Measurements from ENCODE around the gene PGRMC2. TPM values are rescaled to one million over a fixed set of nuclear protein-coding genes. Genes with fewer than 3 reads are reported as not detected.
"Not testable (repeated sequence)": the region's sequence is repeated elsewhere in the genome, so short reads cannot be mapped to it uniquely, and the experiment has no call there.

Gene PGRMC2
- polyA plus RNA-seq, 4 donors, result 47.3 to 116 (median 52.7) TPM

- DNase-seq (no peak), FAIRE-seq (peak; percentile 39)
- Histone ChIP-seq H3K4me3 (ENCODE audit: low read depth in 1 of 3, low read length in 3 of 3) (no peak overlapping the region), H3K9me3 (ENCODE audit: control insufficient read depth in 2 of 2, insufficient read depth in 1 of 2, low read depth in 1 of 2, low read length in 1 of 2) (no peaks in the 10 kb centered on the region), H3K27me3 (ENCODE audit: control insufficient read depth in 3 of 3, insufficient read depth in 3 of 3, low read length in 3 of 3) (no peaks in the 10 kb centered on the region), H3K27ac (ENCODE audit: low read depth in 1 of 3, low read length in 2 of 3) (no peak overlapping the region), H3K4me1 (ENCODE audit: control insufficient read depth in 3 of 3, insufficient read depth in 2 of 3, low read depth in 1 of 3, low read length in 2 of 3) (peaks cover 0 to 4% (median 2%) of the 10 kb centered on the region in 3 donors), H3K36me3 (ENCODE audit: control insufficient read depth in 3 of 3, insufficient read depth in 2 of 3, low read depth in 1 of 3, low read length in 3 of 3) (peaks cover 0 to 17% (median 0%) of the 10 kb centered on the region in 3 donors)
- 87 to 96% (median 93%) methylated on average over 2 of the region's 2 CpGs for WGBS, 3 donors
These were observed 7.9 kb downstream of the PGRMC2 start for GRCh38 chr4:128279624-128280225.

GRCh38 chr4:128277856-128278255, 9.8 kb downstream of the PGRMC2 start:
- whole genome bisulfite sequencing, 3 donors, result 94 to 97% (median 96%) methylated on average over 3 of the region's 3 CpGs
- Histone ChIP-seq H3K36me3 (ENCODE audit: control insufficient read depth in 3 of 3, insufficient read depth in 2 of 3, low read depth in 1 of 3, low read length in 3 of 3) (peaks cover 0 to 17% (median 3%) of the 10 kb centered on the region in 3 donors), H3K27ac (ENCODE audit: low read depth in 1 of 3, low read length in 2 of 3) (no peak overlapping the region), H3K27me3 (ENCODE audit: control insufficient read depth in 3 of 3, insufficient read depth in 3 of 3, low read length in 3 of 3) (no peaks in the 10 kb centered on the region), H3K4me3 (ENCODE audit: low read depth in 1 of 3, low read length in 3 of 3) (no peak overlapping the region), H3K4me1 (ENCODE audit: control insufficient read depth in 3 of 3, insufficient read depth in 2 of 3, low read depth in 1 of 3, low read length in 2 of 3) (peaks cover 0 to 2% (median 0%) of the 10 kb centered on the region in 3 donors), H3K9me3 (ENCODE audit: control insufficient read depth in 2 of 2, insufficient read depth in 1 of 2, low read depth in 1 of 2, low read length in 1 of 2) (no peaks in the 10 kb centered on the region)
- DNase-seq (no peak), FAIRE-seq (no peak)

- Histone ChIP-seq H3K4me3 (ENCODE audit: low read depth in 1 of 3, low read length in 3 of 3) (no peak overlapping the region), H3K36me3 (ENCODE audit: control insufficient read depth in 3 of 3, insufficient read depth in 2 of 3, low read depth in 1 of 3, low read length in 3 of 3) (peaks cover 0 to 17% (median 14%) of the 10 kb centered on the region in 3 donors)
- no peak for FAIRE-seq
These were observed 12.3 kb downstream of the PGRMC2 start for GRCh38 chr4:128275346-128275745.

GRCh38 chr4:128271551-128271950, 16.1 kb downstream of the PGRMC2 start:
- Histone ChIP-seq H3K4me3 (ENCODE audit: low read depth in 1 of 3, low read length in 3 of 3) (no peak overlapping the region), H3K36me3 (ENCODE audit: control insufficient read depth in 3 of 3, insufficient read depth in 2 of 3, low read depth in 1 of 3, low read length in 3 of 3) (peaks cover 0 to 16% (median 12%) of the 10 kb centered on the region in 3 donors), H3K27ac (ENCODE audit: low read depth in 1 of 3, low read length in 2 of 3) (no peak overlapping the region), H3K4me1 (ENCODE audit: control insufficient read depth in 3 of 3, insufficient read depth in 2 of 3, low read depth in 1 of 3, low read length in 2 of 3) (peaks cover 0 to 3% (median 0%) of the 10 kb centered on the region in 3 donors), H3K9me3 (ENCODE audit: control insufficient read depth in 2 of 2, insufficient read depth in 1 of 2, low read depth in 1 of 2, low read length in 1 of 2) (no peaks in the 10 kb centered on the region), H3K27me3 (ENCODE audit: control insufficient read depth in 3 of 3, insufficient read depth in 3 of 3, low read length in 3 of 3) (no peaks in the 10 kb centered on the region)
- FAIRE-seq, result no peak
- no peak for DNase-seq
- 81 to 85% (median 81%) methylated on average over 1 of the region's 1 CpG for WGBS, 3 donors

More at GRCh38 chr4:128275346-128275745, 12.3 kb downstream of the PGRMC2 start:
- no peak overlapping the region for H3K27ac ChIP-seq (ENCODE audit: low read depth in 1 of 3, low read length in 2 of 3)
- no peaks in the 10 kb centered on the region for H3K9me3 ChIP-seq (ENCODE audit: control insufficient read depth in 2 of 2, insufficient read depth in 1 of 2, low read depth in 1 of 2, low read length in 1 of 2)
- no peaks in the 10 kb centered on the region for H3K27me3 ChIP-seq (ENCODE audit: control insufficient read depth in 3 of 3, insufficient read depth in 3 of 3, low read length in 3 of 3)
- H3K4me1 ChIP-seq (ENCODE audit: control insufficient read depth in 3 of 3, insufficient read depth in 2 of 3, low read depth in 1 of 3, low read length in 2 of 3), result no peaks in the 10 kb centered on the region
- DNase-seq, result no peak

- no peak for FAIRE-seq
- DNase-seq, result no peak
- Histone ChIP-seq H3K27me3 (ENCODE audit: control insufficient read depth in 3 of 3, insufficient read depth in 3 of 3, low read length in 3 of 3) (no peaks in the 10 kb centered on the region), H3K36me3 (ENCODE audit: control insufficient read depth in 3 of 3, insufficient read depth in 2 of 3, low read depth in 1 of 3, low read length in 3 of 3) (peaks cover 0 to 16% (median 5%) of the 10 kb centered on the region in 3 donors), H3K27ac (ENCODE audit: low read depth in 1 of 3, low read length in 2 of 3) (no peak overlapping the region), H3K4me1 (ENCODE audit: control insufficient read depth in 3 of 3, insufficient read depth in 2 of 3, low read depth in 1 of 3, low read length in 2 of 3) (peaks cover 0 to 6% (median 0%) of the 10 kb centered on the region in 3 donors), H3K4me3 (ENCODE audit: low read depth in 1 of 3, low read length in 3 of 3) (no peak overlapping the region), H3K9me3 (ENCODE audit: control insufficient read depth in 2 of 2, insufficient read depth in 1 of 2, low read depth in 1 of 2, low read length in 1 of 2) (peaks cover 2 to 20% of the 10 kb centered on the region in 2 donors)
- 84 to 92% (median 87%) methylated on average over 5 of the region's 5 CpGs for WGBS, 3 donors
These were observed 18.6 kb downstream of the PGRMC2 start for GRCh38 chr4:128268970-128269369.

- Histone ChIP-seq H3K27me3 (ENCODE audit: control insufficient read depth in 3 of 3, insufficient read depth in 3 of 3, low read length in 3 of 3) (no peaks in the 10 kb centered on the region), H3K27ac (ENCODE audit: low read depth in 1 of 3, low read length in 2 of 3) (no peak overlapping the region), H3K36me3 (ENCODE audit: control insufficient read depth in 3 of 3, insufficient read depth in 2 of 3, low read depth in 1 of 3, low read length in 3 of 3) (peaks cover 0 to 14% (median 5%) of the 10 kb centered on the region in 3 donors), H3K4me1 (ENCODE audit: control insufficient read depth in 3 of 3, insufficient read depth in 2 of 3, low read depth in 1 of 3, low read length in 2 of 3) (peaks cover 0 to 6% (median 0%) of the 10 kb centered on the region in 3 donors), H3K9me3 (ENCODE audit: control insufficient read depth in 2 of 2, insufficient read depth in 1 of 2, low read depth in 1 of 2, low read length in 1 of 2) (peaks cover 2 to 23% of the 10 kb centered on the region in 2 donors), H3K4me3 (ENCODE audit: low read depth in 1 of 3, low read length in 3 of 3) (no peak overlapping the region)
- FAIRE-seq, result no peak
- no peak for DNase-seq
- 50 to 54% (median 52%) methylated on average over 2 of the region's 2 CpGs for WGBS, 3 donors
These were observed 19.9 kb downstream of the PGRMC2 start for GRCh38 chr4:128267745-128268144.

- 18 to 48% (median 25%) methylated on average over 3 of the region's 3 CpGs for WGBS, 3 donors
- DNase-seq, result peak; percentile 40 to 56
- H3K4me3 ChIP-seq (ENCODE audit: low read depth in 1 of 3, low read length in 3 of 3); H3K27ac ChIP-seq (ENCODE audit: low read depth in 1 of 3, low read length in 2 of 3); H3K4me1 ChIP-seq (ENCODE audit: control insufficient read depth in 3 of 3, insufficient read depth in 2 of 3, low read depth in 1 of 3, low read length in 2 of 3); FAIRE-seq; H3K27me3 ChIP-seq (ENCODE audit: control insufficient read depth in 3 of 3, insufficient read depth in 3 of 3, low read length in 3 of 3): not testable (repeated sequence)
- H3K36me3 ChIP-seq (ENCODE audit: control insufficient read depth in 3 of 3, insufficient read depth in 2 of 3, low read depth in 1 of 3, low read length in 3 of 3), result peaks cover 0 to 12% (median 5%) of the 10 kb centered on the region in 3 donors
- H3K9me3 ChIP-seq (ENCODE audit: control insufficient read depth in 2 of 2, insufficient read depth in 1 of 2, low read depth in 1 of 2, low read length in 1 of 2), result peaks cover 2 to 23% of the 10 kb centered on the region in 2 donors
These were observed 20.4 kb downstream of the PGRMC2 start for GRCh38 chr4:128267171-128267570.

GRCh38 chr4:128265550-128265949, 22.1 kb downstream of the PGRMC2 start:
- FAIRE-seq; H3K27ac ChIP-seq (ENCODE audit: low read depth in 1 of 3, low read length in 2 of 3); DNase-seq; H3K4me3 ChIP-seq (ENCODE audit: low read depth in 1 of 3, low read length in 3 of 3); H3K36me3 ChIP-seq (ENCODE audit: control insufficient read depth in 3 of 3, insufficient read depth in 2 of 3, low read depth in 1 of 3, low read length in 3 of 3); H3K4me1 ChIP-seq (ENCODE audit: control insufficient read depth in 3 of 3, insufficient read depth in 2 of 3, low read depth in 1 of 3, low read length in 2 of 3); H3K27me3 ChIP-seq (ENCODE audit: control insufficient read depth in 3 of 3, insufficient read depth in 3 of 3, low read length in 3 of 3): not testable (repeated sequence)
- peaks cover 2 to 23% of the 10 kb centered on the region in 2 donors for H3K9me3 ChIP-seq (ENCODE audit: control insufficient read depth in 2 of 2, insufficient read depth in 1 of 2, low read depth in 1 of 2, low read length in 1 of 2)
- WGBS, 3 donors, result 57 to 71% (median 63%) methylated on average over 3 of the region's 3 CpGs

- H3K4me1 ChIP-seq (ENCODE audit: control insufficient read depth in 3 of 3, insufficient read depth in 2 of 3, low read depth in 1 of 3, low read length in 2 of 3); H3K4me3 ChIP-seq (ENCODE audit: low read depth in 1 of 3, low read length in 3 of 3); FAIRE-seq; H3K27ac ChIP-seq (ENCODE audit: low read depth in 1 of 3, low read length in 2 of 3); DNase-seq; H3K9me3 ChIP-seq (ENCODE audit: control insufficient read depth in 2 of 2, insufficient read depth in 1 of 2, low read depth in 1 of 2, low read length in 1 of 2); H3K27me3 ChIP-seq (ENCODE audit: control insufficient read depth in 3 of 3, insufficient read depth in 3 of 3, low read length in 3 of 3); H3K36me3 ChIP-seq (ENCODE audit: control insufficient read depth in 3 of 3, insufficient read depth in 2 of 3, low read depth in 1 of 3, low read length in 3 of 3): not testable (repeated sequence)
- WGBS, 3 donors, result 52 to 73% (median 73%) methylated on average over 5 of the region's 5 CpGs
These were observed 27.7 kb downstream of the PGRMC2 start for GRCh38 chr4:128259889-128260288.

All from small intestine (tissue), 7 donors.